PC-3 (cell line): Measurements from ENCODE around the gene SDE2.

Experiments
- EZH2 ChIP-seq: fragments of 300-600 bp; sonication (generic); IDR thresholded peaks from one replicate; pipeline ENCODE4 v1.6.1; 2017; ENCODE audit warnings: antibody characterized with exemption, mild to moderate bottlenecking, low read length; ENCODE audit not compliant: unreplicated experiment
- TF ChIP-seq, protein P1 (sequence below): fragments of 300-600 bp; sonication (generic); conservative IDR thresholded peaks from 2 replicates; pipeline ENCODE4 v1.5.1; 2017; ENCODE audit warnings: antibody characterized with exemption, low read depth, mild to moderate bottlenecking, low read length

DNA sequence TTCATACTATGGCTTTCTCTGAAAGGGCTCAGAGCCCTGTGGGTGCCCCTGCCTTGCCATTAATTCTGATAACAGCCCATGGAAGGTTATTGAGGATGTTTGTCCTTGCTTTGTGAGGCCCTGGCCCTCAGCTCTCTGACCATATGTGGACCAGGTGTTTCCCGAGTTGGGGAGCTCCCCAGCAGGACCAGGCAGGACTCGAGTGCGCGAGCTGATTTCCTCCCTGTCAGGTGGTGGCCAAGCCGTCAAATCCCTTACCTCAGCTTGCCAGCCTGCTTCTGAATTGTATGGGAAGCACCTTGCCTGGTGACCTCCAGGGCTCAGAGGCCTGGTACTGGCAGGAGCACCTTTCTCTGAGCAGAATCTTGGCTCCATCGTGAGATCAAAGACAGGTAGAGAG, 17.9 kb upstream of the SDE2 start:
- TF ChIP-seq, protein P1, sequence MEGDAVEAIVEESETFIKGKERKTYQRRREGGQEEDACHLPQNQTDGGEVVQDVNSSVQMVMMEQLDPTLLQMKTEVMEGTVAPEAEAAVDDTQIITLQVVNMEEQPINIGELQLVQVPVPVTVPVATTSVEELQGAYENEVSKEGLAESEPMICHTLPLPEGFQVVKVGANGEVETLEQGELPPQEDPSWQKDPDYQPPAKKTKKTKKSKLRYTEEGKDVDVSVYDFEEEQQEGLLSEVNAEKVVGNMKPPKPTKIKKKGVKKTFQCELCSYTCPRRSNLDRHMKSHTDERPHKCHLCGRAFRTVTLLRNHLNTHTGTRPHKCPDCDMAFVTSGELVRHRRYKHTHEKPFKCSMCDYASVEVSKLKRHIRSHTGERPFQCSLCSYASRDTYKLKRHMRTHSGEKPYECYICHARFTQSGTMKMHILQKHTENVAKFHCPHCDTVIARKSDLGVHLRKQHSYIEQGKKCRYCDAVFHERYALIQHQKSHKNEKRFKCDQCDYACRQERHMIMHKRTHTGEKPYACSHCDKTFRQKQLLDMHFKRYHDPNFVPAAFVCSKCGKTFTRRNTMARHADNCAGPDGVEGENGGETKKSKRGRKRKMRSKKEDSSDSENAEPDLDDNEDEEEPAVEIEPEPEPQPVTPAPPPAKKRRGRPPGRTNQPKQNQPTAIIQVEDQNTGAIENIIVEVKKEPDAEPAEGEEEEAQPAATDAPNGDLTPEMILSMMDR, result no peak
- no peak for TF ChIP-seq EZH2
